Hematopoietic multipotent progenitor cell (in vitro differentiated cells): ENCODE data around the gene AHCY. TPM values are rescaled to one million over a fixed set of nuclear protein-coding genes. Genes with fewer than 3 reads are reported as not detected.

Experiments
- DNase-seq, 3 donors: peaks; one replicate each; pipeline ENCODE4 v3.0.0-alpha.2; 2011 to 2015; ENCODE audit warnings: low read depth in 2 of 3, low spot score in 2 of 3
- total RNA-seq: library from RNA; depleted of rRNA; stranded (reverse); fragments of >200 nt; gene quantifications from one replicate; pipeline ENCODE4 v1.2.3, GENCODE V29; 2012

Gene AHCY
- total RNA-seq, 1 donor: 235 TPM

- no peak for DNase-seq
These were observed 21.4 kb upstream of the AHCY start for GRCh38 chr20:34324541-34324940.

- DNase-seq: no peak
These were observed 19.3 kb upstream of the AHCY start for GRCh38 chr20:34322267-34323105.

- DNase-seq: no peak
These were observed 17.7 kb upstream of the AHCY start for GRCh38 chr20:34320861-34321260.

GRCh38 chr20:34318609-34319443 lies 15.7 kb upstream of the AHCY start:
- DNase-seq: no peak

GRCh38 chr20:34316196-34316814 lies 13.2 kb upstream of the AHCY start:
- no peak for DNase-seq

- no peak for DNase-seq
These were observed 12.1 kb upstream of the AHCY start for GRCh38 chr20:34315236-34315635.

GRCh38 chr20:34312544-34313217 lies 9.5 kb upstream of the AHCY start:
- DNase-seq: peak; percentile 68 to 93 (median 87)

- DNase-seq: peak in 2 of 3 donors; percentile 4 to 5
These were observed 8.9 kb upstream of the AHCY start for GRCh38 chr20:34312024-34312460.

- DNase-seq: peak in 2 of 3 donors; percentile 6 to 19
These were observed 8.2 kb upstream of the AHCY start for GRCh38 chr20:34311118-34312023.

- DNase-seq: no peak
These were observed 7.4 kb upstream of the AHCY start for GRCh38 chr20:34310481-34311117.

- no peak for DNase-seq
These were observed 6.5 kb upstream of the AHCY start for GRCh38 chr20:34309691-34310090.

GRCh38 chr20:34305333-34306230 lies 2.4 kb upstream of the AHCY start:
- DNase-seq: no peak

GRCh38 chr20:34302312-34302722 lies 838 bp downstream of the AHCY start:
- DNase-seq: no peak

- no peak for DNase-seq
These were observed 1.4 kb downstream of the AHCY start for GRCh38 chr20:34301587-34302311.

- DNase-seq: peak in 1 of 3 donors; percentile 32
These were observed 2.2 kb downstream of the AHCY start for GRCh38 chr20:34300809-34301586.

GRCh38 chr20:34300256-34300806 lies 2.8 kb downstream of the AHCY start:
- DNase-seq: no peak
